Fibroblast of skin of abdomen (primary cell): ENCODE measurements around the gene CXCR4.

Experiments used
- DNase-seq: peaks from one replicate; pipeline ENCODE4 v3.0.0-alpha.2; 2013

Gene CXCR4

GRCh38 chr2:136131961-136132824, 14.2 kb upstream of the CXCR4 start:
- DNase-seq = no peak

- DNase-seq = no peak
These were observed 13.6 kb upstream of the CXCR4 start for GRCh38 chr2:136131484-136131960.

- no peak for DNase-seq
These were observed 12.6 kb upstream of the CXCR4 start for GRCh38 chr2:136130511-136130910.

GRCh38 chr2:136130045-136130444, 12.1 kb upstream of the CXCR4 start:
- DNase-seq = no peak

- DNase-seq = no peak
These were observed 11.7 kb upstream of the CXCR4 start for GRCh38 chr2:136129601-136130000.

- DNase-seq = no peak
These were observed 11.0 kb upstream of the CXCR4 start for GRCh38 chr2:136128905-136129304.

GRCh38 chr2:136128366-136128765, 10.4 kb upstream of the CXCR4 start:
- no peak for DNase-seq

GRCh38 chr2:136127356-136127755, 9.4 kb upstream of the CXCR4 start:
- DNase-seq = no peak

- no peak for DNase-seq
These were observed 8.5 kb upstream of the CXCR4 start for GRCh38 chr2:136126421-136126926.

GRCh38 chr2:136126021-136126420, 8.1 kb upstream of the CXCR4 start:
- DNase-seq = no peak

- DNase-seq = no peak
These were observed 7.3 kb upstream of the CXCR4 start for GRCh38 chr2:136125236-136125635.

GRCh38 chr2:136124805-136125204, 6.9 kb upstream of the CXCR4 start:
- no peak for DNase-seq

GRCh38 chr2:136122661-136123060, 4.7 kb upstream of the CXCR4 start:
- no peak for DNase-seq

- no peak for DNase-seq
These were observed 3.4 kb upstream of the CXCR4 start for GRCh38 chr2:136121204-136121910.

- no peak for DNase-seq
These were observed 2.0 kb upstream of the CXCR4 start for GRCh38 chr2:136119717-136120675.

GRCh38 chr2:136118819-136119716, 1.1 kb upstream of the CXCR4 start:
- DNase-seq = no peak

GRCh38 chr2:136117391-136117841, 533 bp downstream of the CXCR4 start:
- peak; percentile 4 for DNase-seq

GRCh38 chr2:136116813-136117390, 1.0 kb downstream of the CXCR4 start:
- no peak for DNase-seq

- no peak for DNase-seq
These were observed 1.7 kb downstream of the CXCR4 start for GRCh38 chr2:136116151-136116812.

GRCh38 chr2:136115183-136115761, 2.7 kb downstream of the CXCR4 start:
- no peak for DNase-seq
